Stimulated activated CD8-positive, alpha-beta memory T cell treated with anti-CD3 and anti-CD28 coated beads, Interleukin-4, amount 100 ng/mL, for 48 hours (primary cell): Measurements from ENCODE around the gene ZCWPW2.

ENCODE experiments used
- DNase-seq: peaks from one replicate; pipeline ENCODE4 v3.0.0-alpha.2; 2020

ZCWPW2 gene

DNA sequence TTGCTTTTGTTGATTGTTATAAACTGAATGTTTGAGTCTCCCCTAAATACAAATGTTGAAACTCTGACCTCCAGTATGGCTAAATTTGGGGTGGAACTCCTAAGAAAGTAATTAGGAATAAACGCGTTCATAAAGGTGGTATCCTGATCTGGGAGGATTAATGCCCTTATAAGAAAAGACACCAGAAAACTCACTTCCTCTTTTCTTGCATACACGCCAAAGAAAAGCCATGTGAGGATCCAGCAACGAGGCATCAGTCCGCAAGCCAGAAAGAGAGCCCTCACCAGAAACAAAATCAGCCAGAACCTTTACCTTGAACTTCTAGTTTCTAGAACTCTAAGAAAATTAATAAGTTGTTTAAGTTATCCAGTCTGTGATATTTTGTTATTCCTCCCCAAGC lies 37.5 kb downstream of the ZCWPW2 start:
- no peak for DNase-seq

DNA sequence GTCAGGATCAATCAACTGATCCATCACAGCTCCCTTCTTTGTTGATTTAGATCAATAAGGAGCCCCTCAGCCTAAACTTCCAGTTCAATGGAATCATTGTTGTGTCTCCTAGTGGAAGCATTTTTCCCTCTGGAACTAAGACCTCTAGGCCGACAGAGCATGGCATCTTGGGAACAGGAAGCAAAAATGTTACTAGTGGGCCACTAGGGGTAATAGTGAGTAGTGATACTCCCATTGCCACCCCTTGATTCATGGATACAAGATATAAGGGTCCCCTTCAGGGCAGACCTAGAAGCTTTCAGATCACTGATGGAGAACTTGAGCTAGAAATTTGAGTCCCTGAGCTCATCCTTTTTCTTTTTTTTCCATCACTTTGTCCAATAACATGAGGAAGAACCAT lies 40.5 kb downstream of the ZCWPW2 start:
- no peak for DNase-seq

- no peak for DNase-seq
These were observed 50.7 kb downstream of the ZCWPW2 start for GRCh38 chr3:28399206-28399605.

DNA sequence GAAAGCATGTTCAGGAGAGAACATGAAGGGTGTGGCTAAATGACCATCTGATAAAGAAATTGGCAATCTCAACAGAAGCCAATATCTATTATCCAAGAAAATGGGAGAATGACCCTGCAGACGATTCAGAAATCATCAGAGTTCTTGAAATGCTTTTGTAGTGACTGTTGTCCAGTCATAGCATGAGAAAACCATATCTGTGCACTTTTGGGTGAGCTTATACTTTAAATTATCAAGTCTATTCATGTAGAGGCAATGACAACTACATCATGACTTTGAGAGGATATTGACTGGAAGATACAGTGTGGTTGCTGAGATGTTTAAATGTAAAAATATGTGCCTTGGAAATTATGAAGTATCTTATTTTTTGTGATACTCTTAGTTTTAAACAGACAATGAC lies 57.7 kb downstream of the ZCWPW2 start:
- no peak for DNase-seq

DNA sequence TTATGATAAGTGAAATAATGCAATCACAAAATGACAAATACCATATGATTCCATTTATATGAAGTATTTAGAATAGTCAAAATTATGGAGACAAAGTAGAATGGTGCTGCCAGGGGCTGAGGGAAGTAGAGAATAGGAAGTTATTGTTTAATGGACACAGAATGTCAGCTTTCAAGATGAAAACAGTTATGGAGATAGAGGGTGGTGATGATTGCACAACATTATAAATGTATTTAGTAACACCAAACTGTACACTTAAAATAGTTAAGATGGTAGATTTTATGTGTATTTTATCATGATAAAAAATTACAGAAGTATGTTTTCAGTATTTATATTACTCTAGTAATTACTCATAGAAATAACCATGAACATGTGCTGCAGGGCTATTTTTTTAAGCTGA lies 100.9 kb downstream of the ZCWPW2 start:
- no peak for DNase-seq

DNA sequence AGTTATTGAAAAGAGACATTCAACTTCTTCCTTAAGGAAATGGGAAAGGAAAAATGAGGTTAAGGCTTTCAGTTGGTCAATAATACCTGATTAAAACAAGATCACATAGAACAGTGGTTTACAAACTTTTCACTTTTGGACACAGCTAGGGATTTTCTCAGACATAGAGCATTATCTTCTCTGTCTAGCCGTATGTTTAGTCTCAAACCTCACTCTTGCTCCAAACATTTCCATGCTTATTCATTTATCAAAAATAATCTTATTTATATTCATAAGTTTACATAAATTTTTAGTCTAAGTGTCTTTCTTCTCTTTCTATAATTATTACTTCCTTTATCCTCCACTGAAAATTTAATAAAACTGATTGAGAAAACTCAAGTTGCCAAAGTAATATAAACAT lies 114.3 kb downstream of the ZCWPW2 start:
- no peak for DNase-seq

DNA sequence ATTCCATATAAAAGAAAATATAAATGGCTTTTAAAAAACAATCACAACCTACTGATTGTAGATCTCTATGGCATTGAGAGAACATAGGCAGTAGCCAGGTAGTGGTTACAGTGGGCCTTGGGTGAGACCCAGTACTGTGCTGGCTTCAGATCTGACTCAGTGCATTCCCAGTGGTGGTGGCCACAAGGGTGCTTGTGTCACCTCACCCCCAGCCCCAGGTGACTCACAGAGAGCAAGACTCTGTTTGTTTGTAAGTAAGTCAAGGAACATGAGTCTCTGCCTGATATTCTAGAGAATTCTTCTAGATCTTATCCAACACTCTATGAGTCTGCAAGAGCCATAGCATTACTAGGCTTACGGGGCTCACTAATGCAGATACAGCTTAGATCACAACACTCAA lies 118.9 kb downstream of the ZCWPW2 start:
- no peak for DNase-seq

DNA sequence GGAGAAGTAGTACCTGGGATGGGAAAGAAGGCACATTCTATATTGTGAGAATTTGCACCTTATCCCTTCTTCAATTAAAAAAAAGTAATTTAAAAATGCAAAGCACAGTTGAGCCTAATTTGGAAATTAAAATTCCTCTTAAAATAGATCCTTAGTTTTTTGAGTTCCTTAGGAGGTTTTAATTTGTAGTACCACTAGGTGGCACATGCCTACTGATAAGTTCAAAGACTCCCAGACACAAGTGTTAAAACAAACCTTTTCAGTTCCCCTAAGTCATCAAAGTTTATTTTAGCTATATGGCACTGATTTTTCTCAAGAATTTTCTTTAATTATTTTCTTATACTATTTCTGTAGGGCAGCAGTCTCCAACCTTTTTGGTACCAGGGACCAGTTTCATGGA lies 127.7 kb downstream of the ZCWPW2 start:
- DNase-seq = no peak

GRCh38 chr3:28476764-28477163 lies 128.2 kb downstream of the ZCWPW2 start:
- DNase-seq = no peak

DNA sequence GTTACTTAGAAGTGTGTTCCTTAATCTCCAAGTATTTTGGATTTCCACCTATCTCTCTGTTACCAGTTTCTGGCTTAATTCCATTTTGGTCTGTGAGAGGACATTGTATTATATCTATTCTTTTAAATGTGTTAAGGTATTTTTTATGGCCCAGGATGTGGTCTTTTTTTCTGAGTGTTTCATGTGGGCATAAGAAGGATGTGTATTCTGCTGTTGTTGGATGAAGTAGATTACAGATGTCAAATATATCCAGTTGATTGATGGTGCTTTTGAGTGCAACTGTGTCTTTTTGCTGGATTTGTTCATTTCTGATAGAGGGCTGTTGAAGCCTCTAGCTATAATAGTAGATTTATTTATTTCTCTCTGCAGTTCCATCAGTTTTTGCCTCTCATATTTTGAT lies 136.6 kb downstream of the ZCWPW2 start:
- no peak for DNase-seq

DNA sequence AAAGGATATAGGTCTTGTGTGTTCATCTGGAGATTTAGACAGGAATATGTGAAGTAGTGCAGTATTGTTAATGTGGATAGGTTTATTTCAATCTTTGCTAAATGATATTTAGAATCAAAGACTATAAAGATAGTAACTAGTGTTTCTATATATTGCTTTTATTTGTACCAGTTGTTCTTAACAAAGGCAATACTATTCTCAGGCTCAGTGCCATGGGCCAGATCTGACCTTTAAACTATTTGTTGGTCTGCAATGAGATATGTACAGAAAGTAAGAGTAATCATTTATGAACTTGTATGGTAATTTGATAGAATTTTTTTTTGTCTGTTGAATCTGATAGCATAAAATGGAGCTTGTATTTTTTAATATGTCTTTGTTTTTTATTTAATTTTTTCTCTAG lies 146.8 kb downstream of the ZCWPW2 start:
- no peak for DNase-seq

DNA sequence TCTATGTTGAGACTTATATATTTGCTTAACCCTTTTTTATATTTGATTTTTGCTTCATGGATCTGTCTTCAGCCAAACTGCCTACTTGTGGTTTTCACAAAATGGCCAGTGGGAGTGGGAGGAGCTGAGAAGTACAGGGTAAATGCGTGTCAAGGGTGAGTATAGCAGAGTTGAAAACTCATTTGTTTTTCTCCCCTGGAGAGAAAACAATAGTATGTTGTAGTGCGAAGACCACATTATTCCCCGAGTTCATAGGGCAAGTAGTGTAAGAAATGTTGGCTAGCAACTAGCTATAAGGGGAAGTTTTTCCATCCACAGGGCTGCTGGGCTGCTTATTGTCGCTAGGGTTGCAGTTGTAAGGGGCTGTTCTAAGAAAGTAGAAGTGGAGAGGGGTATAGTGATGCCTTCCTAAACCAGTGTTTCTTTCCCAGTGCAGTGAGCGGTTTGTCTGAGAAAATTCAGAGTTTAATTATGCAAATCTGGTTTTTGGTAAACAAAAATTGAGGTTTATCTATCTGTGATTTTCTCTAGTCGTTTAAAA lies 153.9 kb downstream of the ZCWPW2 start:
- DNase-seq = no peak

- no peak for DNase-seq
These were observed 156.5 kb downstream of the ZCWPW2 start for GRCh38 chr3:28504976-28505375.

- no peak for DNase-seq
These were observed 173.1 kb downstream of the ZCWPW2 start for GRCh38 chr3:28521663-28522062.

DNA sequence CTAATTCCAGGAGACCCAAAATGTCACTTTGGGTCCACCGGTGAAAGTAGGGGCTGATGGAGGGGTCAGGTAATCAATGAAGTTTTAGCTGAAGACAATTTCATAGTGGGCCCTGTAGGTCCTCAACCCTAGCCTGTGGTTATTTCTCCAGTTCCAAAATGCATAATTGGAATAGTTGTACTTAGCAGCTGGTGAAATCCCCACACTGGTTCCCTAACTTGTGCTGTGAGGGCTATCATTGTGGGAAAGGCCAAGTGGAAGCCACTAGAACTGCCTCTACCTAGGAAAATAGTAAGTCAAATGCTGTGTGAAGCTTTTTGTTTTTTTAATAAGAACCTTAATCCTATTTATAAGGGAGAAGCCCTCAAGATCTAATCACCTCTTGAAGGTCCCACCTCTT lies 193.8 kb downstream of the ZCWPW2 start:
- no peak for DNase-seq

GRCh38 chr3:28544236-28544635 lies 195.7 kb downstream of the ZCWPW2 start:
- no peak for DNase-seq

DNA sequence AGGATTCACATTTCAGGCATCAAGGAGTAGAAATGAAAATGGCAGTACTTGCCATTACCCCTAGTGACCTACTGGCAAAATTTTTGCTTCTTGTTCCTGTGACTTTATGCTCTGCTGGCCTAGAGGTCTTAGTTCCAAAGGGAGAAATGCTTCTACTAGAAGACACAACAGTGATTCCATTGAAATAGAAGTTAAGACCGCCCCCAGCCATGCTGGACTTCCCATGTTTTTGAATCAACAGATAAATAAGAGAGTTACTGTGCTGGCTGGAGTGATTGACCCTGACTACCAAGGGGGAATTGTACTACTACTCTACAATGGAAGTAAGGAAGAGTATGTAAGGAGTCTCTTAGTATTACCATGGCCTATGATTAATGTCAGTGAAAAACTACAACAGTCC lies 196.3 kb downstream of the ZCWPW2 start:
- DNase-seq = no peak

GRCh38 chr3:28547677-28548076 lies 199.2 kb downstream of the ZCWPW2 start:
- no peak for DNase-seq

DNA sequence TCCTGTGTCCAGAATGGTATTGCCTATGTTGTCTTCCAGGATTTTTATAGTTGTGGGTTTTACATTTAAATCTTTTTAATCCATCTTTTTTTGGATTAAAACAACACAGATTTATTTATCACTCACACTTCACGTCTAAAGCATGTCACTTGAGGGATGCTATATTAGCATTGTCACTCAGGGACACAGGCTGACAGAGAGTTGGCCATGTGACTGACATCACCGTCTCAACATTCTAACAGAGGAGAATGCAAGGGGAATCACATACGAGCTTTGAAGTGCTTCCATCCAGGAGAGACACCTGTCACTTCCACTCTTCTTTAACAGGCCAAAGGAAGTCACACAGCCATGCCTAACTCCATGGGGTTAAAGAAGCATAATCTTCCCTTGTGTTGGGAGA lies 204.7 kb downstream of the ZCWPW2 start:
- no peak for DNase-seq

DNA sequence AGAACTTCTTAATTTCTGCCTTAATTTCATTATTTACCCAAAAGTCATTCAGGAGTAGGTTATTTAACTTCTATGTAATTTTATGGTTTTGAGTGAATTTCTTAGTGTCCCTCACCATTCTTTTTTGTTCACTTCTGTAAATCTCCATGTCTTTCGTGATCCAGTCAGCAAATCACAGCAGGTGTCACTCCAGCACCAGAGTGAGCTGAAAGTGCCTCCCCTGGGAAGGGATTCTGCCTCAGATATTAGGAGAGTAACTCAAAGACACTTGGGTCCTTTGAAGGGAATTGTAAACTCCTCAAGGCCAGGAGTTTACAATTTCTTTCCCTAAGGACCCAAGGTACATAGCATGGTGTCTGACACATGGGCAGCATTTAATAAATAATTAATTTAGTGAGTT lies 207.7 kb downstream of the ZCWPW2 start:
- no peak for DNase-seq

DNA sequence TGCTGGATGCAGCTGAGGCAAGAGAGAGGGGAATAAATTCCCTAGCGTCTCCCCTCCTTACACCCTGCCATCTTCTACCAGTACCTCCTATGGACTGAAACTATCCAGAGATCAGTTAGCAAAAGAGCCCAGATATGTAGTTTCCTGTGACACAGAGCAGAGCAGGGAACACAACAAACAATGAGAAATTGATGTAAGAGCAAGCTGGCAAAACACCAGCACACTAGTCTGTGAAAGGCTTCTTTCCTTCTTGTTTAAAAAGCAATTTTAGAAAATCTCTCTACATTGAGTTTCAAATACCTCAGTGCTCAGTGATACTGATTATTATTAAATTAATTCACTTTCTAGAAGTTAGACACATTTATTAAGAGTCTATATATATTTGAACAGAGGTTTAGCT lies 215.7 kb downstream of the ZCWPW2 start:
- no peak for DNase-seq

DNA sequence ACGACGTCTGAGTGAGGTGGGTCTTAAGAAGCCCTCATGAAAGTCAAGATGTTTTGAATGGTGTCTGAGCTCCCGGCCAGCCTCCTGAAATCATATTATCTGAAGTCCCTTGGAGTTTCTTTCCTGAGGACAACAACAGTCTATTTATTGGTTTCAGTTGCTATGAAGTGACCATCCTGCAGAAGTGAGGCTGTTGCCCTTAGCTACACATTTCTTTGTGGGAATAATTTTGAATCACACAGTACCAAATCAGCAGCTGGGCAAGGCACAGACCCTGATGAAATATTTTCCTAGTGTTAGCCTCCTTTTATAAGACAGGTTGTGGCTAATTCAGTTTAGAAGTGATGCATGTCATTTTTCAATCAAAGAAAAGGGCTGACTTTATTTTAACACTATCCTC lies 220.8 kb downstream of the ZCWPW2 start:
- DNase-seq = no peak

GRCh38 chr3:28574036-28574435 lies 225.5 kb downstream of the ZCWPW2 start:
- no peak for DNase-seq

- no peak for DNase-seq
These were observed 226.7 kb downstream of the ZCWPW2 start for GRCh38 chr3:28575100-28575745.
